Stimulated activated CD4-positive, alpha-beta T cell treated with anti-CD3 and anti-CD28 coated beads, Interleukin-12 subunit alpha, Interleukin-12 subunit beta, amount 100 ng/mL, for 4 hours (primary cell): ENCODE data around the gene CEP250.
"Not testable (repeated sequence)": the region's sequence is repeated elsewhere in the genome, so short reads cannot be mapped to it uniquely, and the experiment has no call there.

Source experiments
- DNase-seq: peaks from one replicate; pipeline ENCODE4 v3.0.0-alpha.2; 2020

Gene CEP250

GRCh38 chr20:35454881-35455609, at the start of gene CEP250:
Gene CEP250 (plus strand): TSS chr20:35455598. CDS start chr20:35462368, 6,770 bp downstream.
- peak; percentile 94 for DNase-seq

- DNase-seq, result no peak
Measured at GRCh38 chr20:35405775-35406174, 49.6 kb upstream of the CEP250 start.

- no peak for DNase-seq
Measured at GRCh38 chr20:35408270-35408669, 47.1 kb upstream of the CEP250 start.

- DNase-seq, result no peak
Measured at GRCh38 chr20:35409542-35409941, 45.9 kb upstream of the CEP250 start.

- DNase-seq, result no peak
Measured at GRCh38 chr20:35410613-35411012, 44.8 kb upstream of the CEP250 start.

- no peak for DNase-seq
Measured at GRCh38 chr20:35421322-35421721, 34.1 kb upstream of the CEP250 start.

GRCh38 chr20:35431621-35432429, 23.6 kb upstream of the CEP250 start:
- no peak for DNase-seq

GRCh38 chr20:35432430-35432735, 23.0 kb upstream of the CEP250 start:
- DNase-seq, result no peak

- no peak for DNase-seq
Measured at GRCh38 chr20:35433337-35433736, 22.1 kb upstream of the CEP250 start.

GRCh38 chr20:35434085-35435005, 21.1 kb upstream of the CEP250 start:
- no peak for DNase-seq

- no peak for DNase-seq
Measured at GRCh38 chr20:35436177-35436573, 19.2 kb upstream of the CEP250 start.

GRCh38 chr20:35437599-35437998, 17.8 kb upstream of the CEP250 start:
- DNase-seq, result no peak

- no peak for DNase-seq
Measured at GRCh38 chr20:35443003-35443402, 12.4 kb upstream of the CEP250 start.

GRCh38 chr20:35444226-35444625, 11.2 kb upstream of the CEP250 start:
- DNase-seq, result no peak

GRCh38 chr20:35446356-35447078, 8.9 kb upstream of the CEP250 start:
- DNase-seq, result no peak

GRCh38 chr20:35447082-35447789, 8.2 kb upstream of the CEP250 start:
- DNase-seq, result peak; percentile 92

GRCh38 chr20:35448788-35449373, 6.5 kb upstream of the CEP250 start:
- no peak for DNase-seq

- DNase-seq, result not testable (repeated sequence)
Measured at GRCh38 chr20:35449855-35450254, 5.5 kb upstream of the CEP250 start.

- DNase-seq, result no peak
Measured at GRCh38 chr20:35451295-35451694, 4.1 kb upstream of the CEP250 start.

- no peak for DNase-seq
Measured at GRCh38 chr20:35453647-35454046, 1.8 kb upstream of the CEP250 start.

GRCh38 chr20:35456700-35457099, 1.3 kb downstream of the CEP250 start:
- not testable (repeated sequence) for DNase-seq

GRCh38 chr20:35457539-35457938, 2.1 kb downstream of the CEP250 start:
- not testable (repeated sequence) for DNase-seq
